Spleen (tissue), 11 donors: Measurements from ENCODE around the gene DNAH6. TPM values are rescaled to one million over a fixed set of nuclear protein-coding genes. Genes with fewer than 3 reads are reported as not detected.

Source experiments
- DNase-seq: peaks from one replicate; pipeline ENCODE4 v3.0.0-alpha.2; 2020
- H3K27ac ChIP-seq, 8 donors: fragments of 200-600 bp; sonication (generic) in 7 of 8; 1 replicate in 4 of 8; 2 replicates in 4 of 8; pipeline versions ENCODE4 v1.5.0 to v1.8.0; 2016 to 2021; ENCODE audit warnings: inconsistent platforms in 4 of 8, mild to moderate bottlenecking in 4 of 8, moderate library complexity in 1 of 8
- H3K27me3 ChIP-seq, 7 donors: fragments of 200-600 bp; sonication (generic) in 6 of 7; replicated peaks in 1 of 7; 1 replicate in 4 of 7; 2 replicates in 3 of 7; pipeline versions ENCODE4 v1.5.0 to v1.8.0; 2016 to 2021; ENCODE audit warnings: inconsistent platforms in 3 of 7, mild to moderate bottlenecking in 1 of 7
- H3K36me3 ChIP-seq, 6 donors: fragments of 200-600 bp; sonication (generic) in 5 of 6; 1 replicate in 4 of 6; 2 replicates in 2 of 6; pipeline versions ENCODE4 v1.5.0 to v1.8.0; 2016 to 2021; ENCODE audit warnings: inconsistent platforms in 2 of 6
- H3K4me1 ChIP-seq, 6 donors: fragments of 200-600 bp; sonication (generic) in 5 of 6; 1 replicate in 3 of 6; 2 replicates in 3 of 6; pipeline versions ENCODE4 v1.5.0 to v1.8.0; 2016 to 2021; ENCODE audit warnings: inconsistent platforms in 3 of 6
- H3K4me3 ChIP-seq, 8 donors: fragments of 200-600 bp; sonication (generic) in 7 of 8; 1 replicate in 4 of 8; 2 replicates in 4 of 8; pipeline versions ENCODE4 v1.5.0 to v1.8.0; 2016 to 2021; ENCODE audit warnings: inconsistent platforms in 4 of 8, mild to moderate bottlenecking in 4 of 8, moderate library complexity in 2 of 8
- H3K9me3 ChIP-seq, 8 donors: fragments of 200-600 bp; sonication (generic) in 7 of 8; 1 replicate in 4 of 8; 2 replicates in 4 of 8; pipeline versions ENCODE4 v1.5.0 to v1.8.0; 2016 to 2021; ENCODE audit warnings: inconsistent platforms in 4 of 8
- POLR2A ChIP-seq, 3 donors: fragments of 450-650 bp; IDR thresholded peaks; one replicate each; pipeline ENCODE4 v1.5.1; 2017; ENCODE audit warnings: antibody characterized with exemption in 3 of 3, mild to moderate bottlenecking in 1 of 3
- POLR2AphosphoS5 ChIP-seq, 3 donors: sonication (generic); formaldehyde crosslinking; IDR thresholded peaks; one replicate each; pipeline ENCODE4 v1.5.1; 2017; ENCODE audit warnings: antibody characterized with exemption in 3 of 3
- WGBS, 5 donors: extraction: QIAGEN DNeasy Blood & Tissue Kit in 3 of 5; methylation state at CpG; one replicate each; pipeline versions ENCODE4 v1.1.5 to v1.1.7; 2013 to 2018; 5-methylcytosine and 5-hydroxymethylcytosine counted together
- intact Hi-C: fragments of 100-400 bp; cut with DNase I; formaldehyde crosslinking; loops from one replicate; pipeline ENCODE4 v1.15.0; 2023; ENCODE audit warnings: low total_unique reads
- polyA plus RNA-seq, 3 donors: library from polyadenylated mRNA; stranded (reverse); fragments of 200-250 nt; gene quantifications; one replicate each; pipeline ENCODE4 v1.2.1, GENCODE V29; 2013
- total RNA-seq, 7 donors: library from RNA; depleted of rRNA in 3 of 7; stranded (reverse); fragments of >200 nt in 3 of 7; fragmentation: NEBNext Ultra II Directional in 4 of 7; extraction: Animal tissue kit (Norgen Biotek cat#: 25700) in 4 of 7; gene quantifications; one replicate each; pipeline versions ENCODE4 v1.1.0 to v1.2.1, GENCODE V29; 2016 to 2021
- TF ChIP-seq, protein P1 (sequence below), 11 experiments: fragments of 200-600 bp in 7 of 11; fragments of 450-650 bp in 4 of 11; sonication (generic) in 4 of 11; IDR thresholded peaks in 8 of 11; conservative IDR thresholded peaks in 3 of 11; 1 replicate in 7 of 11; 2 replicates in 4 of 11; pipeline versions ENCODE4 v1.4.0 to v1.8.0; 2016 to 2021; ENCODE audit warnings: antibody characterized with exemption in 11 of 11, inconsistent platforms in 4 of 11, mild to moderate bottlenecking in 1 of 11
- donor health status: healthy with polysubstance abuse.
- donor health status: DM: no; HTN: no; CAD: no; lungs with moderate emphysema.
- donor health status: DM: no; HTN: no; CAD: no.
- donor health status: Bipolar disorder and iron deficiency.
- donor health status: healthy.
- donor health status: DM: no; HTN: no; CAD: no.
- donor health status: DM: yes; HTN: yes; CAD: no.

The DNAH6 gene
- total and polyA plus RNA-seq, 10 donors = 0.02 to 1.1 (median 0.43) TPM; not detected in 1

DNA sequence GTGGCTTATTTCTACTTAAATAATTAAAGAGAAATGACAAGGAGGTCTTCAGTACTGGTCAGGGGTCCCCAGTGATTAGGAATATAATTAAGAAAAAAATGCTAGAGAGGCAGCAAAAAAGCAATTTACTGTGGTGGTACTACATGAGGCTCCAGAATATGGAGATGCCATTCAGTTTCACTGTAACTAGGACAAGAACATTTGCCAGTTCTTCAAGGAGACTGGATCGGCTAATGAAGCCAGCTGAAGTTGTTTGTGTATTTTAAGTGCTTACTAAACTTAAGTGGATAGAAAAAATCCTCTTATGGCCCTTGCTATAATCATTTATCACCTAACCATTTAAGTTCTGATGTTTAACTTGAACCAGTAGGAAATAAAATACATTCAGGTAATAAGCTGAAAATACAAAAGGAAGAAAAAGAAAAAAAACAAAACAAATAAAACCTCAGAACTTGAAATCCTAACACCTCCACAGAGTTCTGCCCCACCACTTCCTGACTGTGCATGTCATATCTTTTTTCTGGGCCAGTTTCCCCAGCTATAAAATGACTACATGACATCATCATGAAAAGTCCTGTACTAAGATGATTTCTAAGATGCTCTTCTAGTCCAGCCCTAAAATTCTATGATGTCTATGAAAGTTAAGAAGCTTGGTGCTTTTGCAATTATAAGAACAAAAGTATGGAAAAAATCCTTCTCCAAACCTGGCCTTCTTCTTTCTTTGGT is 266.6 kb downstream of the DNAH6 start:
- H3K27ac ChIP-seq = peak overlapping the region in 7 of 8 donors; percentile 35 to 80 (median 73)
- WGBS, 5 donors = 62 to 82% (median 69%) methylated on average over 1 of the region's 1 CpG

DNA sequence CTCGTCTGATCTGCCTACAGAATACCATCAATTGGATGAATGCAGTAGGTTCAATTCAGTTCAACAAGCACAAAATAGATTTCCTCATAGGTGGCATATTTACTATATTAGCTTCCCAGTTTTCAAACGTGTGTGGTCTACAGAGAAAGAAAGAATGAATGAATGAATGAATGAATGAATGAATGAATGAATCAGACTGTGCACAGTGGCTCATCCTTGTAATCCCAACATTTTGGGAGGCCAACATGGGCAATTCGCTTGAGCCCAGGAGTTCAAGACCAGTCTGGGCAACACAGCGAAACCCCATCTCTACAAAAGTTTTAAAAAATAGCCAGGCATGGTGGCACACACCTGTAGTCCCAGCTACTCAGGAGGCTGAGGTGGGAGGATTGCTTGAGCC is 269.7 kb downstream of the DNAH6 start:
- H3K27me3 ChIP-seq = no peaks in the 10 kb centered on the region
- H3K27ac ChIP-seq = no peak overlapping the region
- no peaks in the 10 kb centered on the region for H3K9me3 ChIP-seq
- 75 to 98% (median 92%) methylated on average over 4 of the region's 4 CpGs for WGBS, 5 donors
- no peak overlapping the region for H3K4me3 ChIP-seq
- peaks cover 5 to 23% (median 12%) of the 10 kb centered on the region in 6 donors for H3K4me1 ChIP-seq
- intact Hi-C loops = no loop called here
- H3K36me3 ChIP-seq = no peaks in the 10 kb centered on the region
- DNase-seq = no peak
- TF ChIP-seq POLR2A (IDR thresholded peaks at IDR 0.05) = no peak
- TF ChIP-seq, protein P1, sequence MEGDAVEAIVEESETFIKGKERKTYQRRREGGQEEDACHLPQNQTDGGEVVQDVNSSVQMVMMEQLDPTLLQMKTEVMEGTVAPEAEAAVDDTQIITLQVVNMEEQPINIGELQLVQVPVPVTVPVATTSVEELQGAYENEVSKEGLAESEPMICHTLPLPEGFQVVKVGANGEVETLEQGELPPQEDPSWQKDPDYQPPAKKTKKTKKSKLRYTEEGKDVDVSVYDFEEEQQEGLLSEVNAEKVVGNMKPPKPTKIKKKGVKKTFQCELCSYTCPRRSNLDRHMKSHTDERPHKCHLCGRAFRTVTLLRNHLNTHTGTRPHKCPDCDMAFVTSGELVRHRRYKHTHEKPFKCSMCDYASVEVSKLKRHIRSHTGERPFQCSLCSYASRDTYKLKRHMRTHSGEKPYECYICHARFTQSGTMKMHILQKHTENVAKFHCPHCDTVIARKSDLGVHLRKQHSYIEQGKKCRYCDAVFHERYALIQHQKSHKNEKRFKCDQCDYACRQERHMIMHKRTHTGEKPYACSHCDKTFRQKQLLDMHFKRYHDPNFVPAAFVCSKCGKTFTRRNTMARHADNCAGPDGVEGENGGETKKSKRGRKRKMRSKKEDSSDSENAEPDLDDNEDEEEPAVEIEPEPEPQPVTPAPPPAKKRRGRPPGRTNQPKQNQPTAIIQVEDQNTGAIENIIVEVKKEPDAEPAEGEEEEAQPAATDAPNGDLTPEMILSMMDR (IDR thresholded peaks at IDR 0.05 in 8 of 11, conservative IDR thresholded peaks at IDR 0.05 in 3 of 11) = no peak
- TF ChIP-seq POLR2AphosphoS5 (IDR thresholded peaks at IDR 0.05) = no peak

More for the DNA sequence above, 266.6 kb downstream of the DNAH6 start:
- intact Hi-C loops = no loop called here
- Histone ChIP-seq H3K36me3 (no peaks in the 10 kb centered on the region), H3K4me1 (peaks cover 5 to 34% (median 12%) of the 10 kb centered on the region in 6 donors), H3K27me3 (no peaks in the 10 kb centered on the region), H3K4me3 (no peak overlapping the region), H3K9me3 (no peaks in the 10 kb centered on the region)
- no peak for DNase-seq
- TF ChIP-seq, protein P1 (IDR thresholded peaks at IDR 0.05 in 8 of 11, conservative IDR thresholded peaks at IDR 0.05 in 3 of 11) = no peak
- no peak for TF ChIP-seq POLR2AphosphoS5 (IDR thresholded peaks at IDR 0.05)
- TF ChIP-seq POLR2A (IDR thresholded peaks at IDR 0.05) = no peak

DNA sequence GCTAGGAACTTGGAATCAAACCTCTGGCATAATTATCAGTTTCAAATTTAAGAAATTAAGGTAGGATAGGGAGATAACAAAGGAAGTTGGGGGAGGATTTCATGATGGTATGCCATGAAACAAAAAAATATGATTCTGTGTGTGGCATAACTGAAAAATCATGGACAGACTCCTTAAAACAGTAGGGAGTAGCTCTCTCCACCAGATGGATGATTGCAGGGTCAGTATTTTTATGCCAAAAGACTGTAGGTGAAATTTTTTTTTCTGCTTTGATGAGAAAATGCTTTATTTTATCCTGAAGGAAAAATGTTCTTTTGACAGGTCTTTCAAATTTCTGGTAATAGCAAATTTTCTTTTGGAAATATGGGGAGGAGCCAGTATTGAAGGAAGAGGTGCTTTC is 270.3 kb downstream of the DNAH6 start:
- peaks cover 5 to 21% (median 12%) of the 10 kb centered on the region in 6 donors for H3K4me1 ChIP-seq

DNA sequence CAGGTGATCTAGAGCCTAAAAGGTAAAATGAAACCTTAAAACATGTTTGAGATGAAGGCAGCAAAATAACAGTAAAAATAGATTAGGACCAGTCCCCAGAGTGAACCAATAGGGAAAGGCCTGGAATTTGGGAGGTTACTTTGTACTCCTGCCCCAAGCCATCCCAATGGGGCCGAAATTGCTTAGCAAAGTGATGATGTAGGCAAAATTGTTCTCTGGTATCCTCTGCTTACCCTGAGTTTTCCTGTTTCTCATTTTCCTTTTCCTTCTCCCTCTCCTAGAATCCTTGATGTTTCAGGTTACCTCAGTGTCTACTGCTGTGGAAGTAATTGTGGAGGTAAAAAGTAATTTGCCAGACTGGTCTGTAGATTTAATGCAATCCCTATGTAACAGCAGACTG is 271.7 kb downstream of the DNAH6 start:
- H3K4me3 ChIP-seq = no peak overlapping the region
- H3K4me1 ChIP-seq = peaks cover 0 to 7% (median 0%) of the 10 kb centered on the region in 6 donors
- H3K27ac ChIP-seq = no peak overlapping the region
- no peak for TF ChIP-seq POLR2AphosphoS5 (IDR thresholded peaks at IDR 0.05)
- TF ChIP-seq, protein P1 (IDR thresholded peaks at IDR 0.05 in 8 of 11, conservative IDR thresholded peaks at IDR 0.05 in 3 of 11) = no peak
- no peak for TF ChIP-seq POLR2A (IDR thresholded peaks at IDR 0.05)
- no peaks in the 10 kb centered on the region for H3K27me3 ChIP-seq
- intact Hi-C loops = no loop called here
- no peaks in the 10 kb centered on the region for H3K9me3 ChIP-seq
- WGBS, 5 donors = 36 to 95% (median 82%) methylated on average over 1 of the region's 1 CpG
- no peak for DNase-seq
- H3K36me3 ChIP-seq = no peaks in the 10 kb centered on the region

More for the DNA sequence above, 270.3 kb downstream of the DNAH6 start:
- no peaks in the 10 kb centered on the region for H3K36me3 ChIP-seq
- no peaks in the 10 kb centered on the region for H3K9me3 ChIP-seq
- no peak overlapping the region for H3K4me3 ChIP-seq
- intact Hi-C loops = no loop called here
- H3K27me3 ChIP-seq = no peaks in the 10 kb centered on the region
- no peak overlapping the region for H3K27ac ChIP-seq
- DNase-seq = no peak
- TF ChIP-seq, protein P1 (IDR thresholded peaks at IDR 0.05 in 8 of 11, conservative IDR thresholded peaks at IDR 0.05 in 3 of 11) = no peak
- TF ChIP-seq POLR2AphosphoS5 (IDR thresholded peaks at IDR 0.05) (no peak), POLR2A (IDR thresholded peaks at IDR 0.05) (no peak)
